HFFc6 (cell line): ENCODE data around the gene GINS1. TPM values are rescaled to one million over a fixed set of nuclear protein-coding genes. Genes with fewer than 3 reads are reported as not detected.
"Not testable (repeated sequence)": the region's sequence is repeated elsewhere in the genome, so short reads cannot be mapped to it uniquely, and the experiment has no call there.

Source experiments
- DNase-seq: peaks from one replicate; pipeline ENCODE4 v3.0.0-alpha.2; 2018
- H3K27ac Mint-ChIP-seq: 2 replicates; pipeline ENCODE4 v1.8.0; 2020; ENCODE audit warnings: mild to moderate bottlenecking, mixed read lengths
- H3K27me3 Mint-ChIP-seq: 2 replicates; pipeline ENCODE4 v1.8.0; 2021; ENCODE audit warnings: mild to moderate bottlenecking, moderate library complexity, mixed read lengths; ENCODE audit not compliant: insufficient read depth
- H3K36me3 Mint-ChIP-seq: 2 replicates; pipeline ENCODE4 v1.8.0; 2021; ENCODE audit warnings: low read depth, mixed read lengths
- H3K4me1 Mint-ChIP-seq: 2 replicates; pipeline ENCODE4 v1.8.0; 2020; ENCODE audit warnings: low read depth, mixed read lengths
- H3K4me3 Mint-ChIP-seq: 2 replicates; pipeline ENCODE4 v1.8.0; 2020; ENCODE audit warnings: mild to moderate bottlenecking, moderate library complexity, mixed read lengths
- H3K9me3 Mint-ChIP-seq: 2 replicates; pipeline ENCODE4 v1.8.0; 2020; ENCODE audit warnings: mild to moderate bottlenecking, mixed read lengths
- total RNA-seq, 6 experiments: library from RNA; stranded (reverse); fragmentation: NEBNext Ultra II Directional; extraction: Animal tissue kit (Norgen Biotek cat#: 25700); gene quantifications; 2 replicates in 1 of 6; 3 replicates in 5 of 6; pipeline ENCODE4 v1.2.3, GENCODE V29; 2021
- TF ChIP-seq, protein P1 (sequence below): fragments of 200-600 bp; sonication (generic); IDR thresholded peaks from 2 replicates; pipeline ENCODE4 v1.5.0; 2021; ENCODE audit warnings: antibody characterized with exemption, mild to moderate bottlenecking

Gene GINS1
- total RNA-seq, 6 experiments from 2014 or later, result 7.5 to 13.9 (median 11.7) TPM

DNA sequence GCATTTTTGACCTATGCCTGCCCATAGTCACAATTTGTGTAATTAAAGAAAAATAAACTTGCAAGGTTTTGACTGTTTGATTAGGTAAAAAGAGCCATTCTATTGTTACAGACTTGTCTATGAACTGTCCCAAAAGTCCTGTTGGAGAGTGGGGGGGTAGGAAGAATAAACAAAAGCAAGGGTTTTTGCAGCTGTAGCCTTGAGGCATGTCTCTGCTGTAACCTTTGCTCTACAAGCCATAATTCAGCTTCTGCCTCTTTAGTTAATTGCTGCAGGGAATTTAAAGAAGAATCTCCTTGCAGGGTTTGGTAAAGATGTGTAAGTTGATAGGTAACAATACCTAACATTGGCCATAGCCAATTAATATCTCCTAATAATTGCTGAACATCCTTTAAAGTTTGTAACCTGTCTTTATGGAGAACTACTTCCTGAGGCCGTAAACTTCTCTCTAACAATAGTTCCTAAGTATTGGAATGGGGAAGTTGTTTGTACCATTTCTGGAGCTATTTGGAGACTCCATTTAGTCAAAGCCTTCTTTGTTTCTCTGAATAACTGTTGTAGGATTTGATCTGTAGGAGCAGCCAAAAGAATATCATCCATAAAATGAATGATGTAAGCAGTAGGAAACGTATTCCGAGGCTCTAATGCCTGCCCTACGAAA is 9.0 kb upstream of the GINS1 start:
- H3K9me3 Mint-ChIP-seq, result peaks cover 23% of the 10 kb centered on the region
- DNase-seq, result peak; percentile 7
- H3K4me3 Mint-ChIP-seq, result 0 out of 2 replicates have a peak overlapping the region, but pooled peaks have one; percentile 8
- peak overlapping the region; percentile 87 for H3K27ac Mint-ChIP-seq
- peaks cover 3% of the 10 kb centered on the region; the same call in 1 of the 2 replicates for H3K27me3 Mint-ChIP-seq
- TF ChIP-seq, protein P1, sequence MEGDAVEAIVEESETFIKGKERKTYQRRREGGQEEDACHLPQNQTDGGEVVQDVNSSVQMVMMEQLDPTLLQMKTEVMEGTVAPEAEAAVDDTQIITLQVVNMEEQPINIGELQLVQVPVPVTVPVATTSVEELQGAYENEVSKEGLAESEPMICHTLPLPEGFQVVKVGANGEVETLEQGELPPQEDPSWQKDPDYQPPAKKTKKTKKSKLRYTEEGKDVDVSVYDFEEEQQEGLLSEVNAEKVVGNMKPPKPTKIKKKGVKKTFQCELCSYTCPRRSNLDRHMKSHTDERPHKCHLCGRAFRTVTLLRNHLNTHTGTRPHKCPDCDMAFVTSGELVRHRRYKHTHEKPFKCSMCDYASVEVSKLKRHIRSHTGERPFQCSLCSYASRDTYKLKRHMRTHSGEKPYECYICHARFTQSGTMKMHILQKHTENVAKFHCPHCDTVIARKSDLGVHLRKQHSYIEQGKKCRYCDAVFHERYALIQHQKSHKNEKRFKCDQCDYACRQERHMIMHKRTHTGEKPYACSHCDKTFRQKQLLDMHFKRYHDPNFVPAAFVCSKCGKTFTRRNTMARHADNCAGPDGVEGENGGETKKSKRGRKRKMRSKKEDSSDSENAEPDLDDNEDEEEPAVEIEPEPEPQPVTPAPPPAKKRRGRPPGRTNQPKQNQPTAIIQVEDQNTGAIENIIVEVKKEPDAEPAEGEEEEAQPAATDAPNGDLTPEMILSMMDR, result no peak
- H3K36me3 Mint-ChIP-seq, result peaks cover 13% of the 10 kb centered on the region
- H3K4me1 Mint-ChIP-seq, result peaks cover 29% of the 10 kb centered on the region

DNA sequence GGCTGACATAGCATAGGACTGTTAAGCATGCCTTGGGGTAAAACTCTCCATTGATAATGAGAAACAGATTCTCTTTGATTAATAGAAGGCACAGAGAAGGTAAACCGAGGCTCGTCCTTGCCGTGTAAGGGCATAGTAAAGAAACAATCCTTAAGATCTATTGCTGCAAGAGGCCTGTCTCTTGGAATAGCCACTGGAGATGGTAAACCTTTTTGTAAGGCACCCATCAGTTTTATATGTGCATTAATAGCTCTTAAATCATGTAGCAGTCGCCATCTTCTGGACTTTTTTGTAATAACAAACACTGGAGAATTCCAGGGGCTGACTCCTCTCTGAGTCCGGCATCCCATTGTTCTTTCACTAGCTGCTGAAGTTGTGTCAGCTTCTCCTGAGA is 8.4 kb upstream of the GINS1 start:
- H3K27ac Mint-ChIP-seq, result peak overlapping the region; percentile 87
- H3K36me3 Mint-ChIP-seq, result peaks cover 19% of the 10 kb centered on the region
- TF ChIP-seq, protein P1, result peak; percentile 80
- peak; percentile 74 for DNase-seq
- peaks cover 27% of the 10 kb centered on the region for H3K9me3 Mint-ChIP-seq
- H3K4me3 Mint-ChIP-seq, result no peak overlapping the region
- peaks cover 29% of the 10 kb centered on the region for H3K4me1 Mint-ChIP-seq
- peaks cover 3% of the 10 kb centered on the region; the same call in 1 of the 2 replicates for H3K27me3 Mint-ChIP-seq

DNA sequence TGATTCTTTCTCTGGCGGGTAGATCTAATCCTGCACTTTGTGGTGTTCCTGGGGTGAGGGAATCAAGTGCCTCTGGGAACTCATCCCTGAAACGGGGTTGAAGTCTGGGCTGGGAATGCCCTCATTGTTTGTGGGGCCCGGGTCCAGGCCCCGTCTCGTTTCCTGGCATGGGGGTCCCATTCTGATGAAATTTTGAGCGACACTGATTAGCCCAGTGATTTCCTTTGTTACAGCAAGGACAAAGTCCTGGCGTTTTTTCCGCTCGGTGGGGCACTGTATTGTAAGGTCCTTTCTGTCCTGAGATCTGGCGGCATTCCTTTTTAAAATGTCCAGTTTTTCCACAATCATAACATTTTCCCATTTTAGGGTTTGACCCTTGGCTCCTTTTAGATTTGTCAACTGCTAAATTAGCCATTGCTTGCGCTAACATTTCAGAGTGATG is 7.2 kb upstream of the GINS1 start:
- DNase-seq, H3K4me3 Mint-ChIP-seq, H3K27me3 Mint-ChIP-seq, H3K27ac Mint-ChIP-seq: not testable (repeated sequence)
- peaks cover 33% of the 10 kb centered on the region for H3K9me3 Mint-ChIP-seq
- peaks cover 29% of the 10 kb centered on the region for H3K4me1 Mint-ChIP-seq
- H3K36me3 Mint-ChIP-seq, result peaks cover 24% of the 10 kb centered on the region

DNA sequence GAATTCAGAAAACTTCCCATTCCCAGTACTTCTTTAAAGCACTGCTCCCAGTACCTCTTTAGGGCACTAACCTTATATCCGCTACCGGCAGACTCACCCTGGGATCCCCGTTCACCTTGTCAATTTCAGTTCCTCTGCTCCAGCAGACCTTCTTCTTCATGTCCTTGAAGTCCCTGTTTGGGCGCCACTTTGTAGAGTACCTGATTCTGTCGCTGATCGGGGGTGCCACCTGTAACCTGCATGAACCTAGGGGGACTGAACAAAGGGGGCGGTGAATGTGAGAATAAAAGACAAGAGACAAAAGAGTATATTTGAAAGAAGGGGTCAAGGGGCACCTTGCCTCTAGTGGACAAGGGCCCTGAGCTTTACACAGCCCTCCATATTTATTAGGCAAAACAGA is 4.9 kb upstream of the GINS1 start:
- Mint-ChIP-seq H3K36me3 (peaks cover 24% of the 10 kb centered on the region), H3K4me1 (peaks cover 25% of the 10 kb centered on the region), H3K4me3 (no peak overlapping the region), H3K27ac (no peak overlapping the region), H3K9me3 (peaks cover 33% of the 10 kb centered on the region), H3K27me3 (peaks cover 3% of the 10 kb centered on the region; the same call in 1 of the 2 replicates)
- TF ChIP-seq, protein P1, result no peak
- DNase-seq, result no peak

DNA sequence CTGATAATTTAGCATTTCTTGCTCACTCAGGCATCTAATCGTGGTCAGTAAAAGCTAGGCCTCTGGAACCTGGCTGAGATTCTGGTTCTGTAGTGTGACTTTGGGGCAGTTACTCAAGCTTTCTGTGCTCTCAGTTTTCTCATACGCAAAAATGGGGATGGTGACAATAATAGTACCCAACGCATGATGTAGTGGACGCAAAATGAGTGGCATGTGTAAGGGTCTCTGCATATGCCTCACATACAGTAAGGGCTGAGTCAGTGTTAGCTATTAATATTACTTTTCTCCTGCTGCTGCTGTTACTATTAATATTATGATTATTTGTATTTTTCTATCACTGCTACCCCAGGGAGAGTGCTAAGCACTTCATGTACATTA is 686 bp downstream of the GINS1 start:
- no peaks in the 10 kb centered on the region for H3K27me3 Mint-ChIP-seq
- H3K27ac Mint-ChIP-seq, result peak overlapping the region; percentile 81
- H3K36me3 Mint-ChIP-seq, result peaks cover 14% of the 10 kb centered on the region
- DNase-seq, result no peak
- TF ChIP-seq, protein P1, result no peak
- H3K4me1 Mint-ChIP-seq, result peaks cover 21% of the 10 kb centered on the region
- H3K4me3 Mint-ChIP-seq, result peak overlapping the region; percentile 91
- peaks cover 14% of the 10 kb centered on the region for H3K9me3 Mint-ChIP-seq

DNA sequence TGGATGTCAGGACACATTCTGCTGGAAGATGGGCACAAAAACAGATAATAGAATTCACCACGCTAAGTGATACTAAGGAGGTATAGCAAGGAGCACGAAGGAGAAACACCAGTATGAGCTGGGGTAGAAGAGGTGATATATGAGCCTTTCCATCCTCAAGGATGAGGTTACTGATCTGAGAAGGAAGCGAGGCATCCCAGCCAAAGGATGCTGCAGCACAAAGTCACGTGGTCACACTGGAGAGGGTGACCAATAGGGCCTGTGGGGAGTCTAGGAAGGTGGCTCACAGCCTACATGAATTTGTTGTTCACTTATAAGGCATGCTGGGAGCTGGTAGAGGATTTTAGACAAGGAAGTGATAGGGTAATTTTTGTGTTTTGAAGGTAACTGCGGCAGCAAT is 1.4 kb downstream of the GINS1 start:
- TF ChIP-seq, protein P1, result no peak
- peak overlapping the region; percentile 81 for H3K27ac Mint-ChIP-seq
- DNase-seq, result no peak
- H3K9me3 Mint-ChIP-seq, result peaks cover 8% of the 10 kb centered on the region
- peaks cover 7% of the 10 kb centered on the region for H3K36me3 Mint-ChIP-seq
- no peaks in the 10 kb centered on the region for H3K27me3 Mint-ChIP-seq
- peaks cover 21% of the 10 kb centered on the region for H3K4me1 Mint-ChIP-seq
- peak overlapping the region; percentile 91 for H3K4me3 Mint-ChIP-seq
